HG02885 (cell line): ENCODE measurements around the gene PODXL.

Experiments used
- ATAC-seq: cut with Tn5 transposase; IDR thresholded peaks from one replicate; pipeline ENCODE4 v1.9.1; 2021; ENCODE audit warnings: mild to moderate bottlenecking; ENCODE audit not compliant: unreplicated experiment, poor library complexity

PODXL gene

GRCh38 chr7:131459256-131459655 is 97.2 kb downstream of the PODXL start:
- ATAC-seq: no peak

- no peak for ATAC-seq
Observed at GRCh38 chr7:131456338-131456737, 100.1 kb downstream of the PODXL start.

GRCh38 chr7:131455546-131455945 is 100.9 kb downstream of the PODXL start:
- no peak for ATAC-seq

GRCh38 chr7:131455001-131455400 is 101.4 kb downstream of the PODXL start:
- ATAC-seq: no peak

- no peak for ATAC-seq
Observed at GRCh38 chr7:131454498-131454897, 101.9 kb downstream of the PODXL start.
